GM10248 (cell line): ENCODE results near the gene NTSR1.

Experiments used
- CTCF ChIA-PET: fragments of 300-600 bp; sonication (Branson Sonifier 250); formaldehyde crosslinking; extraction: SDS; loops from one replicate; lab custom pipeline; 2021; ENCODE audit warnings: antibody characterized with exemption; lab: Yijun Ruan, JAX
- POLR2A ChIA-PET: fragments of 350-650 bp; sonication (Branson Sonifier 250); formaldehyde crosslinking; extraction: SDS; loops from one replicate; lab custom pipeline; 2020; ENCODE audit warnings: antibody characterized with exemption; lab: Yijun Ruan, JAX
- DNase-seq: peaks from one replicate; pipeline ENCODE4 v3.0.0; 2012; ENCODE audit errors: extremely low spot score
- CTCF ChIP-seq: IDR thresholded peaks from 2 replicates; pipeline ENCODE4 v1.5.1; 2012; ENCODE audit warnings: mild to moderate bottlenecking, low read depth; ENCODE audit errors: extremely low read depth, missing control alignments, control extremely low read depth

Gene NTSR1

DNA sequence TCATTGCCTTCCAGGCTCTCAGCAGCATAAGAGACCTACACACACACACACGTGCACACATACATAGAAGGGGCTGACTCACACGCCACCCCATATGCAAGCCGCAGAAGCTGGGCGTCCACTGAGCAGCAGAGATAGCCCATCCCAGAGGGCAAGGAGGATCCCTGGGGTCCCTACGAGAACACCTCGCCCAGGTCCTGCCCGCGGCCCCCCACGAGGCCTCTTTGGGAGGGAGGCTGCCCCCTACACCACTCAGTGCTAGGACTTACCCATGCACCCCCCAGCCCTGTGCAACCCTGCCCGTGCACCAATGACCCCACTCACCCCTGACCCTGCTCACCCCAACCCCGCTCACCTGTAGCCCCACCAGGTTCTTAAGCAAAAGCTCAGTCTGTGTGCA lies 20.6 kb upstream of the NTSR1 start:
- DNase-seq: no peak
- TF ChIP-seq CTCF: no peak
- POLR2A ChIA-PET: no interaction called here
- CTCF ChIA-PET: interaction anchor here (1.0 to 1.1 kb wide), 2 partner anchors 9 to 188 kb away, joined by 3 read pairs; no protein-coding TSS in a partner anchor

GRCh38 chr20:62688855-62689460 lies 19.7 kb upstream of the NTSR1 start:
- no peak for TF ChIP-seq CTCF
- ChIA-PET CTCF (interaction anchor here (1.0 to 1.1 kb wide), 2 partner anchors 10 to 189 kb away, joined by 3 read pairs; no protein-coding TSS in a partner anchor), POLR2A (no interaction called here)
- no peak for DNase-seq

DNA sequence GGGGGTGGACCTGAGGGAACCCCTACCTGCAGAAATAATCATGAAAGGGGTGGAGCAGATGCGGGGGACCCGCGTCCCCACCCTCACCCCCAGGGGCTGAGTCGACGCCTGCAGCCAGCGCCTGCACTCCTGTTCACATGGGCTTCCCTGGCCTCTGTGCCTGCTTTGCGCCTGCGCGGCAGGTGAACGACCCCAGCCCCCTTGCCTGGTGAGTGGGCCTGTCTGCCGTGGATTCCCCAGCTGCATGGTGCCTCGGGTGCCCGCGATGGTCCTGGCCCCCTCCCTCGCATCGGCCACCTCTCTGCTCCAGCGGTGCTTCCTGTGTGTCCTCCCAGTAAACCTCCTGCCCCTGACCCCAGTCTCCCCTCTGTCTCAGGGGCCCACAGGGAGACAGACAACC lies 18.8 kb upstream of the NTSR1 start:
- DNase-seq: no peak
- no peak for TF ChIP-seq CTCF
- CTCF ChIA-PET: interaction anchor here (1.0 kb wide), 1 partner anchor 101 kb away, joined by 3 read pairs; no protein-coding TSS in a partner anchor
- POLR2A ChIA-PET: no interaction called here

- ChIA-PET POLR2A (no interaction called here), CTCF (interaction anchor here (1.0 kb wide), 1 partner anchor 100 kb away, joined by 3 read pairs; no protein-coding TSS in a partner anchor)
Observed at GRCh38 chr20:62690261-62690820, 18.3 kb upstream of the NTSR1 start.

DNA sequence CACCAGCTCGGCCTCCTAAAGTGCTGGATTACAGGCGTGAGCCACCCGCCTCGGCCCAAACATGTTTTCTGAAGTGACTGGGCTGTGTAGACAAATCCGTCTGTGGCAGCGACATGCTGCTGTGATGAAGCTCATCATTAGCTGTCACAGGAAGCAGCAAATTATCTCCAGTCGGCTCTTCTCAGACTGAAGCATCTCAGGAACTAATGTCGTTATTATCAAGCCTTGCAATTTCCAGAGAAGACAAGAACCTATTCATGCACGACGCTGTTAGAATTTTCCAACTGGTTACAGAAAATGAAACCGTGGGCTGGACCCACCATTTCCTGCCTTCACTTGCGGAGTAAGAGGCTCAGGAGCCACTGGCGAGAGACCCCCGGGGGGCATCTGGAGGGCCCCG lies 17.1 kb upstream of the NTSR1 start:
- POLR2A ChIA-PET: no interaction called here
- TF ChIP-seq CTCF: no peak
- CTCF ChIA-PET: no interaction called here
- DNase-seq: no peak

More at GRCh38 chr20:62690261-62690820, 18.3 kb upstream of the NTSR1 start:
- DNase-seq: no peak
- no peak for TF ChIP-seq CTCF

- TF ChIP-seq CTCF: no peak
- DNase-seq: no peak
- ChIA-PET CTCF (no interaction called here), POLR2A (no interaction called here)
Observed at GRCh38 chr20:62692176-62692575, 16.5 kb upstream of the NTSR1 start.
